Endothelial cell of umbilical vein (primary cell): Measurements from ENCODE around the gene CNBD2. TPM values are rescaled to one million over a fixed set of nuclear protein-coding genes. Genes with fewer than 3 reads are reported as not detected.

Source experiments
- BruUV-seq: library from RNA; stranded (reverse); fragments of 400-500 nt; replicated peaks from 2 replicates; lab custom pipeline; 2021; lab: Mats Ljungman, UMichigan
- CTCF ChIA-PET: fragments of 300-600, 350-600 bp; sonication (Branson Sonifier 250); formaldehyde crosslinking; loops from one replicate; lab custom pipeline; 2021; ENCODE audit warnings: antibody characterized with exemption, inconsistent platforms; lab: Charles Lee
- POLR2A ChIA-PET: fragments of 300-600, 350-600 bp; sonication (Branson Sonifier 250); formaldehyde crosslinking; loops from one replicate; lab custom pipeline; 2021; ENCODE audit warnings: antibody characterized with exemption, inconsistent platforms; lab: Charles Lee
- DNase-seq: peaks from one replicate; pipeline ENCODE4 v3.0.0-alpha.2; 2011; ENCODE audit warnings: low read depth, low spot score
- FAIRE-seq: peaks from 2 replicates; lab custom pipeline; 2011; peaks lifted over from hg19 to GRCh38; lab: Jason Lieb, UNC
- H2AFZ ChIP-seq: 2 replicates; pipeline ENCODE4 v1.6.0; 2012; ENCODE audit warnings: low read depth, low read length, control low read depth, inconsistent platforms
- H3K27ac ChIP-seq: 2 replicates; pipeline ENCODE4 v1.5.1; 2011; ENCODE audit warnings: low read depth, mild to moderate bottlenecking, control low read depth, low read length, moderate library complexity; ENCODE audit not compliant: insufficient read depth
- H3K27me3 ChIP-seq, 2 experiments: 2 replicates each; pipeline versions ENCODE4 v1.6.0 to v1.6.1; 2011; ENCODE audit warnings: low read length in 2 of 2, mixed read lengths in 1 of 2; ENCODE audit not compliant: control insufficient read depth in 2 of 2, insufficient read depth in 2 of 2
- H3K36me3 ChIP-seq, 2 experiments: 2 replicates in 1 of 2; 3 replicates in 1 of 2; pipeline ENCODE4 v1.5.1; 2011; ENCODE audit warnings: low read length in 2 of 2, mild to moderate bottlenecking in 1 of 2, moderate library complexity in 1 of 2; ENCODE audit not compliant: control insufficient read depth in 2 of 2, insufficient read depth in 2 of 2; ENCODE audit errors: extremely low read depth in 1 of 2
- H3K4me1 ChIP-seq: 3 replicates; pipeline ENCODE4 v1.5.1; 2011; ENCODE audit warnings: mild to moderate bottlenecking, low read length; ENCODE audit not compliant: control insufficient read depth, insufficient read depth; ENCODE audit errors: extremely low read depth
- H3K4me2 ChIP-seq: 2 replicates; pipeline ENCODE4 v1.6.1; 2011; ENCODE audit warnings: low read length, control low read depth, mixed read lengths; ENCODE audit not compliant: insufficient read depth
- H3K4me3 ChIP-seq, 3 experiments: fragments of 200-600 bp in 1 of 3; sonication (generic), shearing (Covaris generic) in 1 of 3; replicated peaks in 1 of 3; 2 replicates each; pipeline ENCODE4 v1.5.1; 2011 to 2016; ENCODE audit warnings: control low read depth in 3 of 3, low read length in 3 of 3, mild to moderate bottlenecking in 2 of 3, inconsistent platforms in 1 of 3, low read depth in 1 of 3, moderate library complexity in 1 of 3; ENCODE audit not compliant: insufficient read depth in 1 of 3
- H3K79me2 ChIP-seq: 2 replicates; pipeline ENCODE4 v1.6.0; 2012; ENCODE audit warnings: low read length, inconsistent platforms; ENCODE audit not compliant: control insufficient read depth, insufficient read depth
- H3K9ac ChIP-seq: replicated peaks from 2 replicates; pipeline ENCODE3; 2011; ENCODE audit warnings: low read length, control low read depth; ENCODE audit not compliant: insufficient read depth; ENCODE audit errors: extremely low read depth
- H3K9me1 ChIP-seq: replicated peaks from 3 replicates; pipeline ENCODE4 v1.6.0; 2011; ENCODE audit warnings: mild to moderate bottlenecking, low read length; ENCODE audit not compliant: control insufficient read depth, insufficient read depth; ENCODE audit errors: extremely low read depth
- H3K9me3 ChIP-seq: replicated peaks from 2 replicates; pipeline ENCODE4 v1.5.1; 2012; ENCODE audit warnings: low read length, inconsistent platforms; ENCODE audit not compliant: control insufficient read depth, insufficient read depth
- H4K20me1 ChIP-seq: replicated peaks from 2 replicates; pipeline ENCODE3; 2011; ENCODE audit warnings: mild to moderate bottlenecking, low read length; ENCODE audit not compliant: control insufficient read depth, insufficient read depth; ENCODE audit errors: extremely low read depth
- CTCF ChIP-seq, 2 donors: IDR thresholded peaks; 1 replicate in 1 of 2; 2 replicates in 1 of 2; pipeline ENCODE4 v1.5.1; 2011; ENCODE audit warnings: low read length in 2 of 2, mild to moderate bottlenecking in 2 of 2, moderate library complexity in 2 of 2, control low read depth in 1 of 2, inconsistent platforms in 1 of 2, low read depth in 1 of 2; ENCODE audit not compliant: insufficient read depth in 1 of 2; ENCODE audit errors: extremely low read depth in 1 of 2
- EZH2 ChIP-seq: IDR thresholded peaks from 2 replicates; pipeline ENCODE4 v1.6.1; 2012; ENCODE audit warnings: borderline replicate concordance, low read depth, mild to moderate bottlenecking, moderate library complexity, low read length, inconsistent platforms; ENCODE audit not compliant: severe bottlenecking
- FOS ChIP-seq: IDR thresholded peaks from 2 replicates; pipeline ENCODE4 v1.6.1; 2011; ENCODE audit warnings: mild to moderate bottlenecking, low read length, moderate library complexity, borderline replicate concordance; ENCODE audit not compliant: insufficient read depth
- JUN ChIP-seq: IDR thresholded peaks from 2 replicates; pipeline ENCODE4 v1.6.1; 2011; ENCODE audit warnings: borderline replicate concordance, low read depth; ENCODE audit not compliant: insufficient read length, insufficient read depth
- POLR2A ChIP-seq: IDR thresholded peaks from 2 replicates; pipeline ENCODE4 v1.6.1; 2012; ENCODE audit warnings: low read depth, mild to moderate bottlenecking, control low read depth, low read length
- dilution Hi-C: fragments of 300-500 bp; cut with MboI; formaldehyde crosslinking; loops from one replicate; pipeline ENCODE4 v1.15.0; 2019; ENCODE audit warnings: low sequenced_read_pairs; ENCODE audit not compliant: extremely low pct_ligation_motif_present
- intact Hi-C: fragments of 100-400 bp; cut with micrococcal nuclease; formaldehyde crosslinking; loops from one replicate; pipeline ENCODE4 v1.10.0; 2022
- polyA plus RNA-seq, 4 experiments: library from polyadenylated mRNA; depleted of rRNA in 3 of 4; stranded (reverse) in 3 of 4; unstranded in 1 of 4; fragments of >200 nt; gene quantifications; 2 replicates each; pipeline versions ENCODE4 v1.2.1 to v1.2.3, GENCODE V29; 2011 to 2012; ENCODE audit warnings: missing spikeins in 1 of 4
- total RNA-seq: library from RNA; stranded (reverse); gene quantifications from 2 replicates; pipeline ENCODE4 v1.2.3, GENCODE V29; 2021
- TF ChIP-seq, protein P1 (sequence below): IDR thresholded peaks from 2 replicates; pipeline ENCODE4 v1.6.1; 2011; ENCODE audit not compliant: insufficient read depth, insufficient read length

Gene CNBD2
- total and polyA plus RNA-seq, 2 donors (not counting 3 experiments of a cell fraction or from before 2014, with no cell fraction given) = 4.9 to 7.5 TPM

- POLR2A ChIA-PET = interaction anchor here (0.6 to 1.5 kb wide), 8 partner anchors 11 to 539 kb away, joined by 3 to 6 read pairs (median 4); partner anchors contain the start of genes PHF20 and RBM39
- peak overlapping the region; percentile 31 to 93 (median 75) for H3K4me3 ChIP-seq
- TF ChIP-seq, protein P1, sequence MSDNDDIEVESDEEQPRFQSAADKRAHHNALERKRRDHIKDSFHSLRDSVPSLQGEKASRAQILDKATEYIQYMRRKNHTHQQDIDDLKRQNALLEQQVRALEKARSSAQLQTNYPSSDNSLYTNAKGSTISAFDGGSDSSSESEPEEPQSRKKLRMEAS = no peak
- TF ChIP-seq CTCF (IDR thresholded peaks at IDR 0.05; ENCODE audit: extremely low read depth in 1 of 2, insufficient read depth in 1 of 2, low read depth in 1 of 2, low read length in 2 of 2) = no peak
- TF ChIP-seq POLR2A = no peak
- no peak for TF ChIP-seq JUN
- TF ChIP-seq FOS = no peak
- TF ChIP-seq EZH2 = no peak
Measured at GRCh38 chr20:35953387-35954199, 14.8 kb upstream of the CNBD2 start.

More at GRCh38 chr20:35953387-35954199, 14.8 kb upstream of the CNBD2 start:
- H3K27me3 ChIP-seq = no peaks in the 10 kb centered on the region
- CTCF ChIA-PET = interaction anchor here (0.6 to 3.9 kb wide), 37 partner anchors 8 to 352 kb away, joined by 3 to 38 read pairs (median 4); partner anchors contain the start of genes PHF20, RBM39 and ROMO1
- H3K9me3 ChIP-seq = no peaks in the 10 kb centered on the region
- peak overlapping the region; percentile 26 for H2AFZ ChIP-seq
- H3K4me2 ChIP-seq = peak overlapping the region; percentile 92
- no peaks in the 10 kb centered on the region for H4K20me1 ChIP-seq
- dilution Hi-C loops (no loop called here), intact Hi-C loops (loop anchor here (1.0 to 5.0 kb wide), 4 partner anchors 111 to 336 kb away; partner anchors contain the start of genes RBM39 and SPAG4)
- no peaks in the 10 kb centered on the region for H3K36me3 ChIP-seq
- H3K4me1 ChIP-seq = peaks cover 17% of the 10 kb centered on the region
- FAIRE-seq = peak; percentile 66
- peak; percentile 72 for DNase-seq
- peaks cover 20% of the 10 kb centered on the region for H3K79me2 ChIP-seq
- peak overlapping the region; percentile 97 for H3K9ac ChIP-seq
- H3K27ac ChIP-seq = peak overlapping the region; percentile 94
- H3K9me1 ChIP-seq = no peaks in the 10 kb centered on the region
- TSS peak; percentile 66 for BruUV-seq
